Stomach smooth muscle (tissue), 2 donors: ENCODE results near the gene SOX5.
"Not testable (repeated sequence)": the region's sequence is repeated elsewhere in the genome, so short reads cannot be mapped to it uniquely, and the experiment has no call there.

Experiments
- H3K27ac ChIP-seq: one replicate; pipeline ENCODE4 v1.7.0; 2013; ENCODE audit warnings: mild to moderate bottlenecking, low read length, inconsistent platforms
- H3K27me3 ChIP-seq, 2 donors: one replicate each; pipeline ENCODE4 v1.7.0; 2013; ENCODE audit warnings: low read length in 2 of 2; ENCODE audit not compliant: insufficient read depth in 2 of 2, control insufficient read depth in 1 of 2
- H3K36me3 ChIP-seq, 2 donors: one replicate each; pipeline ENCODE4 v1.7.0; 2013; ENCODE audit warnings: low read length in 2 of 2; ENCODE audit not compliant: control insufficient read depth in 2 of 2, insufficient read depth in 2 of 2
- H3K4me1 ChIP-seq: one replicate; pipeline ENCODE4 v1.7.0; 2013; ENCODE audit warnings: low read length; ENCODE audit not compliant: control insufficient read depth, insufficient read depth
- H3K4me3 ChIP-seq, 2 donors: one replicate each; pipeline ENCODE4 v1.7.0; 2013; ENCODE audit warnings: low read length in 2 of 2
- H3K9ac ChIP-seq, 2 donors: one replicate each; pipeline ENCODE4 v1.7.0; 2013; ENCODE audit warnings: low read length in 2 of 2, mild to moderate bottlenecking in 1 of 2
- H3K9me3 ChIP-seq, 2 donors: one replicate each; pipeline ENCODE4 v1.7.0; 2013; ENCODE audit warnings: low read length in 2 of 2; ENCODE audit not compliant: control insufficient read depth in 2 of 2
- donor health status: healthy.
- donor health status: Pancreatic carcinoma.

The SOX5 gene

GRCh38 chr12:23731035-23731434, 218.4 kb downstream of the SOX5 start:
- no peak overlapping the region for H3K9ac ChIP-seq
- H3K36me3 ChIP-seq = no peaks in the 10 kb centered on the region
- no peaks in the 10 kb centered on the region for H3K27me3 ChIP-seq
- no peaks in the 10 kb centered on the region for H3K4me1 ChIP-seq
- H3K9me3 ChIP-seq = no peaks in the 10 kb centered on the region
- H3K4me3 ChIP-seq = no peak overlapping the region
- no peak overlapping the region for H3K27ac ChIP-seq

GRCh38 chr12:23729359-23729758, 220.1 kb downstream of the SOX5 start:
- Histone ChIP-seq H3K27me3 (no peaks in the 10 kb centered on the region), H3K36me3 (no peaks in the 10 kb centered on the region), H3K9me3 (no peaks in the 10 kb centered on the region), H3K4me3 (no peak overlapping the region), H3K4me1 (no peaks in the 10 kb centered on the region), H3K9ac (no peak overlapping the region), H3K27ac (no peak overlapping the region)

- Histone ChIP-seq H3K27ac (no peak overlapping the region), H3K36me3 (no peaks in the 10 kb centered on the region), H3K9ac (no peak overlapping the region), H3K9me3 (no peaks in the 10 kb centered on the region), H3K4me3 (no peak overlapping the region), H3K27me3 (no peaks in the 10 kb centered on the region), H3K4me1 (no peaks in the 10 kb centered on the region)
Measured at GRCh38 chr12:23726646-23727045, 222.8 kb downstream of the SOX5 start.

GRCh38 chr12:23722655-23723054, 226.8 kb downstream of the SOX5 start:
- no peak overlapping the region for H3K4me3 ChIP-seq
- no peaks in the 10 kb centered on the region for H3K36me3 ChIP-seq
- no peaks in the 10 kb centered on the region for H3K4me1 ChIP-seq
- no peaks in the 10 kb centered on the region for H3K27me3 ChIP-seq
- no peak overlapping the region for H3K27ac ChIP-seq
- no peaks in the 10 kb centered on the region for H3K9me3 ChIP-seq
- no peak overlapping the region for H3K9ac ChIP-seq

GRCh38 chr12:23721268-23721667, 228.2 kb downstream of the SOX5 start:
- no peak overlapping the region for H3K4me3 ChIP-seq
- H3K27me3 ChIP-seq = no peaks in the 10 kb centered on the region
- no peaks in the 10 kb centered on the region for H3K36me3 ChIP-seq
- no peaks in the 10 kb centered on the region for H3K4me1 ChIP-seq
- no peak overlapping the region for H3K27ac ChIP-seq
- H3K9me3 ChIP-seq = no peaks in the 10 kb centered on the region
- H3K9ac ChIP-seq = no peak overlapping the region

- no peaks in the 10 kb centered on the region for H3K4me1 ChIP-seq
- H3K27me3 ChIP-seq = no peaks in the 10 kb centered on the region
- H3K27ac ChIP-seq = no peak overlapping the region
- no peak overlapping the region for H3K4me3 ChIP-seq
- H3K36me3 ChIP-seq = no peaks in the 10 kb centered on the region
- no peaks in the 10 kb centered on the region for H3K9me3 ChIP-seq
- no peak overlapping the region for H3K9ac ChIP-seq
Measured at GRCh38 chr12:23719493-23719892, 230.0 kb downstream of the SOX5 start.

GRCh38 chr12:23710361-23710760, 239.1 kb downstream of the SOX5 start:
- H3K9ac ChIP-seq, H3K27ac ChIP-seq, H3K36me3 ChIP-seq, H3K9me3 ChIP-seq, H3K4me1 ChIP-seq, H3K4me3 ChIP-seq, H3K27me3 ChIP-seq: not testable (repeated sequence)

- Histone ChIP-seq H3K4me3 (no peak overlapping the region), H3K27me3 (no peaks in the 10 kb centered on the region), H3K9me3 (no peaks in the 10 kb centered on the region), H3K4me1 (no peaks in the 10 kb centered on the region), H3K27ac (no peak overlapping the region), H3K36me3 (no peaks in the 10 kb centered on the region), H3K9ac (no peak overlapping the region)
Measured at GRCh38 chr12:23708185-23708837, 241.2 kb downstream of the SOX5 start.

- Histone ChIP-seq H3K4me3 (no peak overlapping the region), H3K9ac (no peak overlapping the region), H3K36me3 (no peaks in the 10 kb centered on the region), H3K27me3 (no peaks in the 10 kb centered on the region), H3K4me1 (no peaks in the 10 kb centered on the region), H3K9me3 (no peaks in the 10 kb centered on the region), H3K27ac (no peak overlapping the region)
Measured at GRCh38 chr12:23707270-23707669, 242.2 kb downstream of the SOX5 start.

GRCh38 chr12:23704992-23705943, 244.2 kb downstream of the SOX5 start:
- Histone ChIP-seq H3K4me1 (no peaks in the 10 kb centered on the region), H3K9ac (no peak overlapping the region), H3K4me3 (no peak overlapping the region), H3K27me3 (no peaks in the 10 kb centered on the region), H3K27ac (no peak overlapping the region), H3K9me3 (no peaks in the 10 kb centered on the region), H3K36me3 (no peaks in the 10 kb centered on the region)

- Histone ChIP-seq H3K36me3 (no peaks in the 10 kb centered on the region), H3K9ac (no peak overlapping the region), H3K4me3 (no peak overlapping the region), H3K4me1 (no peaks in the 10 kb centered on the region), H3K27ac (no peak overlapping the region), H3K9me3 (no peaks in the 10 kb centered on the region), H3K27me3 (no peaks in the 10 kb centered on the region)
Measured at GRCh38 chr12:23703051-23703450, 246.4 kb downstream of the SOX5 start.
